ENCODE data around the gene LCMT2.

Gene LCMT2

GRCh38 chr15:43325039-43325684, 5.2 kb downstream of the LCMT2 start:
- FAIRE-seq (no peak), DNase-seq (ENCODE audit: insufficient read length, low spot score) (no peak)
- TF ChIP-seq, protein P1, sequence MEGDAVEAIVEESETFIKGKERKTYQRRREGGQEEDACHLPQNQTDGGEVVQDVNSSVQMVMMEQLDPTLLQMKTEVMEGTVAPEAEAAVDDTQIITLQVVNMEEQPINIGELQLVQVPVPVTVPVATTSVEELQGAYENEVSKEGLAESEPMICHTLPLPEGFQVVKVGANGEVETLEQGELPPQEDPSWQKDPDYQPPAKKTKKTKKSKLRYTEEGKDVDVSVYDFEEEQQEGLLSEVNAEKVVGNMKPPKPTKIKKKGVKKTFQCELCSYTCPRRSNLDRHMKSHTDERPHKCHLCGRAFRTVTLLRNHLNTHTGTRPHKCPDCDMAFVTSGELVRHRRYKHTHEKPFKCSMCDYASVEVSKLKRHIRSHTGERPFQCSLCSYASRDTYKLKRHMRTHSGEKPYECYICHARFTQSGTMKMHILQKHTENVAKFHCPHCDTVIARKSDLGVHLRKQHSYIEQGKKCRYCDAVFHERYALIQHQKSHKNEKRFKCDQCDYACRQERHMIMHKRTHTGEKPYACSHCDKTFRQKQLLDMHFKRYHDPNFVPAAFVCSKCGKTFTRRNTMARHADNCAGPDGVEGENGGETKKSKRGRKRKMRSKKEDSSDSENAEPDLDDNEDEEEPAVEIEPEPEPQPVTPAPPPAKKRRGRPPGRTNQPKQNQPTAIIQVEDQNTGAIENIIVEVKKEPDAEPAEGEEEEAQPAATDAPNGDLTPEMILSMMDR (IDR thresholded peaks at IDR 0.05; ENCODE audit: insufficient read depth, missing control alignments), result no peak

GRCh38 chr15:43318990-43319771, 11.2 kb downstream of the LCMT2 start:
- DNase-seq (ENCODE audit: insufficient read length, low spot score) (no peak), FAIRE-seq (no peak)
- TF ChIP-seq, protein P1 (IDR thresholded peaks at IDR 0.05; ENCODE audit: insufficient read depth, missing control alignments), result no peak

DNA sequence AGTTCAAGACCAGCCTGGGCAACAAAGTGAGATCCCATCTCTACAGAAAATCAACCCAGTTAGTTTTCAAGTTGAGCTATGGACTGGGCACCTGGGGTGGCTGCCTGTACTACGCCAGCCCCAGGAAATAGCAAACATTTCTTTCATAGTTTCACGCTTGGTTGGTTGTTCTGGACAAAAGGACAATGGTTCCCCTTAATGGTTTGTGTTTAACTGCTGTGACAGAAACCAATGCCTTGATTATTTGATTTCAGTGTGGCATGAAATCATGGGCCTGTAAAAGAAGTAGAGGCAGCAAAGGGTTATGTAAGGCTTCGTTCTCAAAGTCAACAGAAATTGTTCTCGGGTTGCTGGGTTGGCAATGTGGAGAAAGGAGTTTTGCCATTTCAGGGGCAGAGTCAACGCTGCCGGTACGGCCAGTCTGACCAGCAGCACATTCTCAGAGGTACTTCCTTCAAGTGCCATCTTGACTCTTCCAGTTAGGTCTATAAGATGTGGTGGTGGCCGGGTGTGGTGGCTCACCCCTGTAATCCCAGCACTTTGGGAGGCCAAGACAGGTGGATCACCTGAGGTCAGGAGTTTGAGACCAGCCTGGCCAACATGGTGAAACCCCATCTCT, 12.7 kb downstream of the LCMT2 start:
- no peak for DNase-seq (ENCODE audit: insufficient read length, low spot score)
- TF ChIP-seq, protein P1 (IDR thresholded peaks at IDR 0.05; ENCODE audit: insufficient read depth, missing control alignments), result no peak
- FAIRE-seq, result no peak

DNA sequence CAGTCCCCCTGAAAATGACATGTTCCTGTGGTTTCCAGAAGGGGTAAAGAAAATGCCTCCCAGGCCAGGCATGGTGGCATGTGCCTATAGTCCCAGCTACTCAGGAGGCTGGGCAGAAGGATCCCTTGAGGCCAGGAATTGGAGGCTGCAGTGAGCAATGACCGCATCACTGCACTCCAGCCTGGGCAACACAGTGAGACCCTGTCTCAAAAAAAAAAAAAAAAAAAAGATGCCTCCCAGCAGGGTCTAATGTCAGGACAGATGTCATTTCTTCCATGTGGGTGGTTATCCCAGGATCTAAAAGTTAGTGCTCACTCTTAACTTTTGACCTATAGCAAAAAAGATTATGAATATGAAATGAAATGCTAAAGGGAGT, 13.4 kb downstream of the LCMT2 start:
- TF ChIP-seq, protein P1 (IDR thresholded peaks at IDR 0.05; ENCODE audit: insufficient read depth, missing control alignments), result no peak
- no peak for DNase-seq (ENCODE audit: insufficient read length, low spot score)
- FAIRE-seq, result no peak

GRCh38 chr15:43316016-43316970, 14.1 kb downstream of the LCMT2 start:
- TF ChIP-seq, protein P1 (IDR thresholded peaks at IDR 0.05; ENCODE audit: insufficient read depth, missing control alignments), result no peak
- no peak for FAIRE-seq
- no peak for DNase-seq (ENCODE audit: insufficient read length, low spot score)

DNA sequence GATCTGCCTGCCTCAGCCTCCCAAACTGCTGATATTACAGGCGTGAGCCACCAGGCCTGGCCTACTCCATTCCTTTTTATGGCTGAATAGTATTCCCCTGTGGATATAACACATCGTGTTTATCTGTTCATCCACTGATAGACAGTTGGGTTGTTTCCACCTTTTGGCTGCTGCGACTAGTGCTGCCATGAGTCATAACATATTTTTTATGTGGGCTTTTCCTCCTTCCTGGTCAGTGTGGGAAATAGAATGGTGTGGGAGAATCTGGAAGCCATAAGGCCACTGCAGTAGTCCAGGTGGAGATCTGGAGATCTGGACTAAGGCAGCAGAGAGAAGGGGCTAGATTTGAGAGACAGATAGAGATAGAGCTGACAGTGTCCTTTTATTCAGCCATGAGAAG, 16.2 kb downstream of the LCMT2 start:
- no peak for FAIRE-seq
- TF ChIP-seq, protein P1 (IDR thresholded peaks at IDR 0.05; ENCODE audit: insufficient read depth, missing control alignments), result no peak
- DNase-seq (ENCODE audit: insufficient read length, low spot score), result no peak
